ENCODE measurements around the gene PITPNB.

The PITPNB gene

GRCh38 chr22:27919222-27919941 is at the start of gene PITPNB:
Gene PITPNB, minus strand, starts transcription at chr22:27919256. Its CDS starts 65 bp downstream, at chr22:27919191.
- peak within 1 kb of the TSS; percentile 92 for H3K27ac ChIP-seq
- TF ChIP-seq CTCF (conservative IDR thresholded peaks at IDR 0.05), result no peak

- H3K27ac ChIP-seq, result no peak overlapping the region
- no peak for TF ChIP-seq CTCF (conservative IDR thresholded peaks at IDR 0.05)
Measured at GRCh38 chr22:27966168-27967064, 47.4 kb upstream of the PITPNB start.

DNA sequence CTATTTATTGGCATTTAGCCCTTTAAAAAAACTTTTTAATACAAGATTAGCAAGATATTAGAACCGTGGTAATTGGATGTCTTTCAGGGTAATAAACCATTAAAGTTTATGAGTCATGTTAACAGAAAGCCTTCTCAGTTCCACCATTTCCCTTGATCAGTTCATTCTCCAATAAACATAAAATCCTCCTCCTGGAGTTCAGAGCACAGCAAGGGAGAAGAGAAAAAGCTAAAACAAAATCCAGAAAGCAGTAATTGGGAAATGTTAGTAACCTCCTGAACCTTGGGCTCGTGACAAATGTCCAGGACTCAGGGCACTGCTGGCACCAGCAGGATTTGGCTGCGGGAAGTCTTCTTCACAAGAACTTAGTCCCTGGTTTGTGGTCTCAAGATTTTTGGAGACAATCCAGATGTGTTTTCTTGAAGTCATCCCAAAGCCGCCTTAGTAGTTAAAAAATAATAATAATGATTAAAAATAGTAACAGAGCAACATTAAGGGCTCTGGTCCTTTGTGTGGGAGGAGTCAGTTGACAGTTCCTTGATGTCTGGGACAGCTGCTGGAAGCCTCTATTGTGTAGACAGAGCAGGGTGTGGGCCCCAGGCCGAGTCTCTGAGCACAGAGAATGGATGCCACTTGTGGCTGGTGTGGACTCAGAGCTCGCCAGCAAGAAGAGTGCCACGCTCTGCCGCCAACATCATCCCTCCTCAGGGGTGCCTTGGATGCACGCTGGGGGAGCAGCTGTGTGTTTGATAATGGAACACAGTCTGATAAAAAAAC is 43.4 kb upstream of the PITPNB start:
- 0 out of 2 replicates have a peak overlapping the region, but pooled peaks have one; percentile 10 for H3K27ac ChIP-seq
- TF ChIP-seq CTCF (conservative IDR thresholded peaks at IDR 0.05), result no peak

DNA sequence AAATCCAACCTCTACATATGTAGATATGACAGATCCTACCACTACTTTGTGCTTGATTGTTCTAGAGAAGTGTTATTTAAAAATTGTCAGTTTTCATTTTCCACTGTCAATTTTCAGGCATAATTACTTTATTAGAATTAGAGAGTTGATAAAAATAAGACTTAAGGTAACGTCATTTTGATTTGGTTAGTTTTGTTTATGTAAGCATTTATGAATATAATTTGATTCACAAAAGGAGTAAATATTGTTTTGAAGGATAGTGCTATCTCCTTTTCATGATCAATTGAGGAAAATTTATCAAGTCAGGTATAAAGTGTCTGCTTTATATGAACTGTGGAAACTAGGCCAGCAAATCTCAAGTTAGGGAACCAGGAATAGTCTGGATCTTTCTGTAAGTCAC is 42.6 kb upstream of the PITPNB start:
- H3K27ac ChIP-seq, result no peak overlapping the region
- no peak for TF ChIP-seq CTCF (conservative IDR thresholded peaks at IDR 0.05)

GRCh38 chr22:27961182-27961581 is 42.1 kb upstream of the PITPNB start:
- no peak overlapping the region for H3K27ac ChIP-seq
- TF ChIP-seq CTCF (conservative IDR thresholded peaks at IDR 0.05), result no peak

DNA sequence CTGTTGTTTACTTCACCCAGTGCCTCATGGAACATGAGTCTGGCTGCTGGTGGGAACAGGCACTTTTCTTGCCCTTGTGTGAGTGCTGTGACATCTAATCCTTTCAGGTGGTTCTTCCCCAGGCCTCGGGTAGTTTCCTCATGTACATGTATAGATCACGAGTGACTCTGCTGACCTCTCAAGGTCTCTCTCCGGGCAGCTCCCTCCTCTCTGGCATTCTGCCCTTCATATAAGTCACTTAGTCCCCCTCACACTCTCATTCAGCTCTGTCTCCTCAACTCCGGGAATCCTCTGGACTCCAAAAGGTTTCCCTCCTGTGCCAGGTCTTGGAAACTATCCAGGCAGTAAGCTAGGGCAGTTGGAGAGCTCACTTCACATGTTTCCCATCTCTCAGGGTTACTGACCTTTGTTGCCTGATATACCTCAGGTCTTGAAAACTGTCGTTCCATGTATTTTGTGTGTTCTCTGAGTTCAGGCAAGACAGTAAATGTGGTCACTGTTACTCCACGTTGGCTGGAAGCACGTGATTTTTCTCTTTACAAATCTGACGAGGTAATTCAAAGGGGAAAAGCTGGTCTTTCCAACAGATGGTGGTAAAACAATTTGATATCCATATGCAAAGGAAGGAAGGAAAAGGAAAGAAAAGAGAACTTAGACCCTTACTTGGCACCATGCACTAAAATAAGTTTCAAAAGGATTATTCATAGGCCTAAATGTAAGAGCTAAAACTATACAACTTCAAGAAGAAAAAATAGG is 40.5 kb upstream of the PITPNB start:
- no peak overlapping the region for H3K27ac ChIP-seq
- no peak for TF ChIP-seq CTCF (conservative IDR thresholded peaks at IDR 0.05)
